ENCODE data around the gene MRPL43.

Gene MRPL43

DNA sequence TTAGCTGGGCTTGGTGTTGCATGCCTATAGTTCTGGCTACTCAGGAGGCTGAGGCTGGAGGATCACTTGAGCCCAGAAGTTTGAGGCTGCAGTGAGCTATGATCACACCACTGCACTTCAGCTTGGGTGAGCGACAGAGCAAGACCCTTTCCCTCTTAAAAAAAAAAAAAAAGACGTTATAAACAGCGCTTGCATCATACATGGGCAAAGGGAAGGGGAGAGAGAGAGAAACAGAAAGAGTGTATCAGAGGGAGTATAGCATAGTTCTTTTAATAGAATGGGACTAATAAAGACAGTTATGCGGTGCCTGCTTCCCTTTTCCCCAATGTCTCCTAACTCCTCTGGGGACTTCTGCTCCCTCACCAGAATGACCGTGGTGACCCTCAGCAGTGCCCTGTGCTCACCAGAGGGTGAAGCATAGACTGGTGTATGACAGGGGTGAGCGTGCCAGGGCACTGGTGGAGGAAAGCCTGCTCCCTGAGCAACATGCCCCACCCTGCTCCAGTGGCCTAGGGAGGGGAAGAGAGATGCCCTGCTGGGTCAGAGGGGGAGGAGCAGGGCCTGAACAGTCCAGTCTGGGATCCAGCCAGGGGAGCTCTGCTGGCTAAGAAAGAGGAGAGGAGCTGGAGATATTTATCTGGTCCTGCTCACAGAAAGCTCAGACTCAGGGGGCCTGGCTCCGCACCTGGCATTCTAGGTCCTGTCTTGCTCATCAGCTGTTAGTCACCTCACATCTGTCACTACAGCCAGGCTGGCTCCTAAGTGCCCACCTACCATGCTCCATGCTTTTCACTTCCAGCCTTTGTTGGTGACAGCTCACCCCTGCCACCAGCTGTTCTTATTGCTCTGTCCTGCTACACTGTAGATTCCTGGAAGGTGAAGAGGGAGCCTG is 41.4 kb upstream of the MRPL43 start:
- TF ChIP-seq, protein P1, sequence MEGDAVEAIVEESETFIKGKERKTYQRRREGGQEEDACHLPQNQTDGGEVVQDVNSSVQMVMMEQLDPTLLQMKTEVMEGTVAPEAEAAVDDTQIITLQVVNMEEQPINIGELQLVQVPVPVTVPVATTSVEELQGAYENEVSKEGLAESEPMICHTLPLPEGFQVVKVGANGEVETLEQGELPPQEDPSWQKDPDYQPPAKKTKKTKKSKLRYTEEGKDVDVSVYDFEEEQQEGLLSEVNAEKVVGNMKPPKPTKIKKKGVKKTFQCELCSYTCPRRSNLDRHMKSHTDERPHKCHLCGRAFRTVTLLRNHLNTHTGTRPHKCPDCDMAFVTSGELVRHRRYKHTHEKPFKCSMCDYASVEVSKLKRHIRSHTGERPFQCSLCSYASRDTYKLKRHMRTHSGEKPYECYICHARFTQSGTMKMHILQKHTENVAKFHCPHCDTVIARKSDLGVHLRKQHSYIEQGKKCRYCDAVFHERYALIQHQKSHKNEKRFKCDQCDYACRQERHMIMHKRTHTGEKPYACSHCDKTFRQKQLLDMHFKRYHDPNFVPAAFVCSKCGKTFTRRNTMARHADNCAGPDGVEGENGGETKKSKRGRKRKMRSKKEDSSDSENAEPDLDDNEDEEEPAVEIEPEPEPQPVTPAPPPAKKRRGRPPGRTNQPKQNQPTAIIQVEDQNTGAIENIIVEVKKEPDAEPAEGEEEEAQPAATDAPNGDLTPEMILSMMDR (IDR thresholded peaks at IDR 0.05; ENCODE audit: control extremely low read depth, extremely low read depth, low read depth, missing control alignments), result no peak
- CTCF ChIA-PET, result interaction anchor here (1.0 to 28.8 kb wide), 4 partner anchors 12 to 32 kb away, joined by 6 to 855 read pairs (median 103); partner anchors contain the start of gene KAZALD1
- POLR2A ChIA-PET, result interaction anchor here (0.9 kb wide), 1 partner anchor 13 kb away, joined by 3 read pairs; no protein-coding TSS in a partner anchor
- DNase-seq (ENCODE audit: extremely low spot score), result no peak

DNA sequence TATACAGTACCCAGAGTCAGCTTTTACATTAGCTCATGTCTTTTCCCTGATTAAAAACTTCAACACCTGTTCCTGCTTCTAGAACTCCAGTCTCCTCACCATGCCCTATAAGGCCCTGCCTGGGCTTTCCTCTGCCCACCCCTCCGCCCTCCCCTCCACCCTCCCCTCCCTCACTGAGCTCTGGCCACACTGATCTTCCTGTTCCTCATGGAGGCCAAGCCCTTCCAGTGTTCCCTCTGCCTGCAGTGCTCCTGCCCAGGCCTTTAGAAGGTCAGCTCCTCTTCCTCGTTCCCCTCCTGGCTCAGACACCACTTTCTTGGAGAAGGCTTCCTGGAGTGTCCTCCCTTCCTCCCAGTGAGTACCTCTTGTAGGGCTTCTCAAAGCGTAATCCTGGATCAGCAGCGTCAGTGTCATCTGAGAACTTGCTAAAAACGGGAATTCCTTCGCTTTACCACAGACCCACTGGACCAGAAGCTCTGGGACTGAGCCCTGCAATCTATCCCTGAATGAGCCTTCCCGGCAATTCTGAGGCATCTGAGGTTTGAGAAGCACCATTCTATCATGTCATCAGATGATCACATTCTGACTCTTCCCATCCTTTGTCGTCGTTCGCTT is 39.9 kb upstream of the MRPL43 start:
- ChIA-PET CTCF (interaction anchor here (1.1 to 28.8 kb wide), 5 partner anchors 10 to 69 kb away, joined by 3 to 855 read pairs (median 95); partner anchors contain the start of genes KAZALD1 and LZTS2), POLR2A (interaction anchor here (0.6 kb wide), 1 partner anchor 100 kb away, joined by 4 read pairs; no protein-coding TSS in a partner anchor)
- DNase-seq (ENCODE audit: extremely low spot score), result no peak
- TF ChIP-seq, protein P1 (IDR thresholded peaks at IDR 0.05; ENCODE audit: control extremely low read depth, extremely low read depth, low read depth, missing control alignments), result no peak

- TF ChIP-seq, protein P1 (IDR thresholded peaks at IDR 0.05; ENCODE audit: control extremely low read depth, extremely low read depth, low read depth, missing control alignments), result no peak
- CTCF ChIA-PET, result interaction anchor here (1.1 to 3.8 kb wide), 5 partner anchors 9 to 28 kb away, joined by 3 to 20 read pairs (median 4); partner anchors contain the start of gene LZTS2
Measured at GRCh38 chr10:101022967-101023705, 35.8 kb upstream of the MRPL43 start.

DNA sequence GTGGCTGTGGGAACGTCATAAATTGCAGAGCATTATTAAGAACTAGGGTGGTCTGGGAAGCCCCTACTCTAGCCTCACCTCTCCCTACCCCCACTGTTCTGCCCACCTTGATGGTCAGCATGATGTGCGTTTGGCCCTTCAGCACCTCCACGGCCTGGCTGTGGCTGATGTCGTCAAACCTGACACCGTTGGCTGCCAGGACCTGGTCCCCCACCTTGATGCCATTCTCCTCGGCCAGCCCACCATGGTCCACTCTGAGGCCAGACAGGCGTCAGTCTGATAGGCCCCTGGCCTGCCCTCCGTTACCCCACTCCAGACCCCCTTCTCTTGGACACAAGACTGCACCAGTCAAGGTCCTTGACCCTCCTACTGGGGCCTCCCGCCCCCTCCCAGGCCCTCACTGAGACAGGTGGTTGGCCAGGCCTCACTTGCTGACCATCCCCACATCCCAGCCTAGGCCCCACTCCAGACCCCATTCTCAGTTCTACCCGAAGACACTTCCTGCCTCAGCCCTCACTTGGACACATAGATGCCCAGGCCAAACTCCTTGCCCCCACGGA is 34.5 kb upstream of the MRPL43 start:
- TF ChIP-seq, protein P1 (IDR thresholded peaks at IDR 0.05; ENCODE audit: control extremely low read depth, extremely low read depth, low read depth, missing control alignments), result no peak

More at GRCh38 chr10:101022967-101023705, 35.8 kb upstream of the MRPL43 start:
- POLR2A ChIA-PET, result no interaction called here
- DNase-seq (ENCODE audit: extremely low spot score), result no peak

GRCh38 chr10:101021239-101021638 is 33.9 kb upstream of the MRPL43 start:
- no peak for DNase-seq (ENCODE audit: extremely low spot score)
- POLR2A ChIA-PET, result no interaction called here
- TF ChIP-seq, protein P1 (IDR thresholded peaks at IDR 0.05; ENCODE audit: control extremely low read depth, extremely low read depth, low read depth, missing control alignments), result no peak
- CTCF ChIA-PET, result interaction anchor here (0.8 kb wide), 1 partner anchor 45 kb away, joined by 3 read pairs; no protein-coding TSS in a partner anchor

More for the DNA sequence above, 34.5 kb upstream of the MRPL43 start:
- ChIA-PET POLR2A (no interaction called here), CTCF (interaction anchor here (0.8 to 3.8 kb wide), 2 partner anchors 8 to 45 kb away, joined by 3 to 20 read pairs; no protein-coding TSS in a partner anchor)
- no peak for DNase-seq (ENCODE audit: extremely low spot score)
